K562 (cell line): ENCODE data around the gene SELENOK. TPM values are rescaled to one million over a fixed set of nuclear protein-coding genes. Genes with fewer than 3 reads are reported as not detected.

Experiments used
- BCOR ChIP-seq: fragments of 450-650 bp; IDR thresholded peaks from 2 replicates; pipeline ENCODE4 v1.6.1; 2016
- C11orf30 ChIP-seq: fragments of 450-650 bp; IDR thresholded peaks from 2 replicates; pipeline ENCODE4 v1.6.1; 2016; ENCODE audit warnings: low read depth, mild to moderate bottlenecking
- CC2D1A ChIP-seq: fragments of 450-650 bp; IDR thresholded peaks from 2 replicates; pipeline ENCODE4 v1.6.1; 2017; ENCODE audit warnings: mild to moderate bottlenecking
- CREB3L1 ChIP-seq: fragments of 450-650 bp; IDR thresholded peaks from 2 replicates; pipeline ENCODE4 v1.6.1; 2014; ENCODE audit warnings: low read depth, mild to moderate bottlenecking, moderate library complexity, borderline replicate concordance
- FOXM1 ChIP-seq, 2 experiments: fragments of 450-650 bp in 1 of 2; sonication (generic) in 1 of 2; formaldehyde crosslinking in 1 of 2; IDR thresholded peaks; 2 replicates each; pipeline versions ENCODE4 v1.6.1 to v1.9.0; 2017 to 2022; ENCODE audit warnings: low read depth in 2 of 2, mild to moderate bottlenecking in 2 of 2, missing genetic modification reagents in 1 of 2, moderate library complexity in 1 of 2
- HCFC1 ChIP-seq: IDR thresholded peaks from 2 replicates; pipeline ENCODE4 v1.6.1; 2012; ENCODE audit warnings: low read depth, low read length, improper control_type of control experiment
- HES1 ChIP-seq: fragments of 450-650 bp; IDR thresholded peaks from 2 replicates; pipeline ENCODE4 v1.6.1; 2016; ENCODE audit warnings: low read depth, mild to moderate bottlenecking, moderate library complexity
- KHSRP ChIP-seq: fragments of 450-650 bp; IDR thresholded peaks from 2 replicates; pipeline ENCODE4 v1.6.1; 2017
- KLF13 ChIP-seq: fragments of 450-650 bp; IDR thresholded peaks from 2 replicates; pipeline ENCODE4 v1.6.1; 2016; ENCODE audit warnings: missing genetic modification characterization, low read depth, mild to moderate bottlenecking, missing compliant biosample characterization, moderate library complexity, borderline replicate concordance
- L3MBTL2 ChIP-seq: fragments of 450-650 bp; IDR thresholded peaks from 2 replicates; pipeline ENCODE4 v1.6.1; 2016; ENCODE audit warnings: mild to moderate bottlenecking, moderate library complexity
- MAFG ChIP-seq: fragments of 450-650 bp; conservative IDR thresholded peaks from 2 replicates; pipeline ENCODE4 v1.6.1; 2016; ENCODE audit warnings: missing genetic modification characterization, missing compliant biosample characterization
- MTA3 ChIP-seq: fragments of 450-650 bp; formaldehyde crosslinking; IDR thresholded peaks from 2 replicates; pipeline ENCODE4 v1.6.1; 2017; ENCODE audit warnings: mild to moderate bottlenecking, borderline replicate concordance
- NBN ChIP-seq: fragments of 450-650 bp; IDR thresholded peaks from 2 replicates; pipeline ENCODE4 v1.6.1; 2016; ENCODE audit warnings: low read depth, mild to moderate bottlenecking
- NFE2 ChIP-seq: IDR thresholded peaks from 2 replicates; pipeline ENCODE4 v1.6.1; 2014; ENCODE audit warnings: antibody characterized with exemption, low read depth
- PHF8 ChIP-seq: fragments of 200-600 bp; sonication (generic); IDR thresholded peaks from 2 replicates; pipeline ENCODE4 v1.6.1; 2012; ENCODE audit warnings: mixed run types, mild to moderate bottlenecking, inconsistent platforms, low read length, moderate library complexity, borderline replicate concordance
- PHTF2 ChIP-seq: fragments of 250-450 bp; sonication (Bioruptor Pico); IDR thresholded peaks from 2 replicates; pipeline ENCODE4 v1.5.0; 2021; ENCODE audit warnings: mild to moderate bottlenecking
- POLR2G ChIP-seq: fragments of 200-400 bp; formaldehyde crosslinking; IDR thresholded peaks from 2 replicates; pipeline ENCODE4 v1.6.1; 2017; ENCODE audit warnings: low read depth, mild to moderate bottlenecking, antibody characterized with exemption, low read length, moderate library complexity
- RBBP5 ChIP-seq: fragments of 200-600 bp; sonication (generic); IDR thresholded peaks from 2 replicates; pipeline ENCODE4 v1.6.1; 2012; ENCODE audit warnings: borderline replicate concordance, mild to moderate bottlenecking, low read length, control low read depth, inconsistent platforms; ENCODE audit not compliant: insufficient read depth, poor library complexity, severe bottlenecking
- TAF1 ChIP-seq: IDR thresholded peaks from 2 replicates; pipeline ENCODE4 v1.6.1; 2011; ENCODE audit warnings: mild to moderate bottlenecking, low read length, moderate library complexity; ENCODE audit not compliant: insufficient read depth, control insufficient read depth, severe bottlenecking; ENCODE audit errors: extremely low read depth
- UBTF ChIP-seq, 2 experiments: IDR thresholded peaks; 2 replicates each; pipeline ENCODE4 v1.6.1; 2012; ENCODE audit warnings: improper control_type of control experiment in 2 of 2, low read depth in 2 of 2, low read length in 2 of 2, borderline replicate concordance in 1 of 2
- ZBTB12 ChIP-seq: fragments of 250-450 bp; sonication (Bioruptor Pico); IDR thresholded peaks from 2 replicates; pipeline ENCODE4 v1.4.0; 2020
- ZNF79 ChIP-seq: fragments of 250-450 bp; sonication (Bioruptor Pico); IDR thresholded peaks from 2 replicates; pipeline ENCODE4 v1.4.0; 2020; ENCODE audit warnings: low read depth, mild to moderate bottlenecking, moderate library complexity
- polyA plus RNA-seq, 8 experiments: library from polyadenylated mRNA; depleted of rRNA in 4 of 8; stranded (reverse) in 5 of 8; unstranded in 3 of 8; fragments of >200 nt; fragmentation: Nextera tagmentation in 2 of 8; fragmentation: Illumina TruSeq in 1 of 8; extraction: Ambion mirVana in 2 of 8; extraction: Trizol in 1 of 8; gene quantifications; 2 replicates each; pipeline versions ENCODE4 v1.2.1 to v1.2.3, GENCODE V29; 2011 to 2014; ENCODE audit warnings: inconsistent platforms in 1 of 8, missing spikeins in 1 of 8
- total RNA-seq, 7 experiments: library from RNA; depleted of rRNA in 6 of 7; stranded (reverse); fragments of >200 nt in 6 of 7; fragmentation: Illumina TruSeq in 2 of 7; extraction: Trizol in 2 of 7; gene quantifications; 2 replicates each; pipeline versions ENCODE4 v1.2.1 to v1.2.3, GENCODE V29; 2011 to 2021; ENCODE audit warnings: low replicate concordance in 1 of 7

The SELENOK gene
- total and polyA plus RNA-seq, 9 of the 15 experiments (the other 6 are each of a cell fraction or from before 2014, with no cell fraction given): 18.3 to 164 (median 34.8) TPM

GRCh38 chr3:53891497-53892285 lies at the start of gene SELENOK (continued):
- 0 out of 2 replicates have a peak, but pooled peaks have one; percentile 19 for TF ChIP-seq CREB3L1
- no peak for TF ChIP-seq PHTF2 (CRISPR knock-in tag)
- no peak for TF ChIP-seq KLF13
- TF ChIP-seq CC2D1A: peak; percentile 43; the same call in 1 of the 2 replicates
- peak; percentile 69; the same call in 1 of the 2 replicates for TF ChIP-seq MTA3
- peak; percentile 72; the same call in 1 of the 2 replicates for TF ChIP-seq KHSRP
- TF ChIP-seq NFE2: peak; percentile 74
- 0 out of 2 replicates have a peak, but pooled peaks have one; percentile 11 for TF ChIP-seq BCOR
- peak; percentile 49; the same call in 1 of the 2 replicates for TF ChIP-seq FOXM1 (IDR thresholded peaks at IDR 0.05; ENCODE audit: low read depth)
- TF ChIP-seq FOXM1 (CRISPR knock-in tag; IDR thresholded peaks at IDR 0.05; ENCODE audit: low read depth): no peak
- peak in 1 of 2 experiments; percentile 50; a peak in 1 of 4 replicates for TF ChIP-seq UBTF (IDR thresholded peaks at IDR 0.05; ENCODE audit: borderline replicate concordance in 1 of 2, low read depth in 2 of 2, low read length in 2 of 2)
- peak; percentile 63 for TF ChIP-seq HCFC1
- peak; percentile 93 for TF ChIP-seq ZBTB12 (CRISPR knock-in tag)
- no peak for TF ChIP-seq HES1
- 0 out of 2 replicates have a peak, but pooled peaks have one; percentile 47 for TF ChIP-seq NBN
- peak; percentile 88; the same call in 1 of the 2 replicates for TF ChIP-seq PHF8
- peak; percentile 96 for TF ChIP-seq MAFG (tag)
- TF ChIP-seq TAF1: peak; percentile 75
- peak; percentile 36; the same call in 1 of the 2 replicates for TF ChIP-seq L3MBTL2
- TF ChIP-seq C11orf30: peak; percentile 99
- TF ChIP-seq POLR2G: peak; percentile 95
- peak; percentile 73 for TF ChIP-seq RBBP5
- no peak for TF ChIP-seq ZNF79 (CRISPR knock-in tag)
